Testis (tissue), 3 donors: ENCODE data around the gene ACBD3. TPM values are rescaled to one million over a fixed set of nuclear protein-coding genes. Genes with fewer than 3 reads are reported as not detected.
"Not testable (repeated sequence)": the region's sequence is repeated elsewhere in the genome, so short reads cannot be mapped to it uniquely, and the experiment has no call there.

ENCODE experiments used
- DNase-seq: peaks from one replicate; pipeline ENCODE4 v3.0.0-alpha.2; 2019
- H3K27ac ChIP-seq, 2 donors: fragments of 200-600 bp; sonication (generic); one replicate each; pipeline ENCODE4 v1.5.1; 2019
- H3K27me3 ChIP-seq: fragments of 200-600 bp; sonication (generic); one replicate; pipeline ENCODE4 v1.5.1; 2019
- H3K36me3 ChIP-seq: fragments of 200-600 bp; sonication (generic); one replicate; pipeline ENCODE4 v1.5.1; 2017; ENCODE audit warnings: low read depth; ENCODE audit errors: missing control alignments
- H3K4me1 ChIP-seq: fragments of 200-600 bp; sonication (generic); one replicate; pipeline ENCODE4 v1.5.1; 2019
- H3K4me3 ChIP-seq, 2 donors: fragments of 200-600 bp; sonication (generic); one replicate each; pipeline ENCODE4 v1.5.1; 2017 to 2019
- H3K9me3 ChIP-seq: fragments of 200-600 bp; sonication (generic); one replicate; pipeline ENCODE4 v1.5.1; 2017
- CTCF ChIP-seq, 3 experiments: fragments of 450-650 bp in 2 of 3; fragments of 200-600 bp in 1 of 3; sonication (generic) in 1 of 3; IDR thresholded peaks; one replicate each; pipeline ENCODE4 v1.5.1; 2016 to 2019; ENCODE audit warnings: antibody characterized with exemption in 3 of 3, mild to moderate bottlenecking in 2 of 3, moderate library complexity in 1 of 3
- POLR2A ChIP-seq: fragments of 450-650 bp; IDR thresholded peaks from one replicate; pipeline ENCODE4 v1.6.1; 2017; ENCODE audit warnings: antibody characterized with exemption, mild to moderate bottlenecking, moderate library complexity
- WGBS, 2 donors: methylation state at CpG; one replicate each; pipeline ENCODE4 v1.1.5; 2018; 5-methylcytosine and 5-hydroxymethylcytosine counted together
- intact Hi-C: fragments of 100-400 bp; cut with DNase I; formaldehyde crosslinking; loops from one replicate; pipeline ENCODE4 v1.15.1; 2023; ENCODE audit warnings: low total_unique reads
- polyA plus RNA-seq: library from polyadenylated mRNA; stranded (reverse); fragments of 350-450 nt; fragmentation: Illumina TruSeq; extraction: RNeasy Lipid Tissue Mini Kit (QIAGEN cat#74804); gene quantifications from one replicate; pipeline ENCODE4 v1.2.3, GENCODE V29; 2014; ENCODE audit warnings: low read depth, low replicate concordance; ENCODE audit not compliant: insufficient read depth
- total RNA-seq, 2 donors: library from RNA; depleted of rRNA; stranded (reverse); fragments of >200 nt; gene quantifications; one replicate each; pipeline ENCODE4 v1.2.3, GENCODE V29; 2016

ACBD3 gene
- total and polyA plus RNA-seq, 3 donors from 2014 or later, result 32.9 to 57.9 (median 50.6) TPM

GRCh38 chr1:226203240-226203639 lies 16.7 kb upstream of the ACBD3 start:
- DNase-seq, result no peak
- Histone ChIP-seq H3K9me3 (no peaks in the 10 kb centered on the region), H3K36me3 (no peaks in the 10 kb centered on the region), H3K27ac (no peak overlapping the region), H3K27me3 (no peaks in the 10 kb centered on the region), H3K4me3 (no peak overlapping the region), H3K4me1 (no peaks in the 10 kb centered on the region)
- WGBS, 2 donors, result 80 to 90% methylated on average over 1 of the region's 1 CpG
- no peak for TF ChIP-seq CTCF (IDR thresholded peaks at IDR 0.05)
- no peak for TF ChIP-seq POLR2A
- intact Hi-C loops, result no loop called here

GRCh38 chr1:226202666-226203065 lies 16.1 kb upstream of the ACBD3 start:
- H3K36me3 ChIP-seq, intact Hi-C loops: not testable (repeated sequence)

GRCh38 chr1:226202246-226202645 lies 15.7 kb upstream of the ACBD3 start:
- Histone ChIP-seq H3K4me1 (no peaks in the 10 kb centered on the region), H3K36me3 (no peaks in the 10 kb centered on the region), H3K27ac (no peak overlapping the region), H3K4me3 (no peak overlapping the region), H3K9me3 (no peaks in the 10 kb centered on the region), H3K27me3 (no peaks in the 10 kb centered on the region)
- DNase-seq, result no peak
- intact Hi-C loops, result no loop called here
- 93% methylated on average over 3 of the region's 3 CpGs for WGBS, 2 donors
- no peak for TF ChIP-seq CTCF (IDR thresholded peaks at IDR 0.05)
- no peak for TF ChIP-seq POLR2A

More at GRCh38 chr1:226202666-226203065, 16.1 kb upstream of the ACBD3 start:
- not testable (repeated sequence) for H3K4me3 ChIP-seq, H3K9me3 ChIP-seq, H3K27ac ChIP-seq, H3K4me1 ChIP-seq, H3K27me3 ChIP-seq, DNase-seq
- 80 to 85% methylated on average over 6 of the region's 6 CpGs for WGBS, 2 donors

GRCh38 chr1:226201029-226201593 lies 14.6 kb upstream of the ACBD3 start:
- no peaks in the 10 kb centered on the region for H3K36me3 ChIP-seq
- WGBS, 2 donors, result 70% methylated on average over 5 of the region's 5 CpGs
- intact Hi-C loops, result no loop called here
- no peak for DNase-seq
- no peak overlapping the region for H3K4me3 ChIP-seq
- no peaks in the 10 kb centered on the region for H3K27me3 ChIP-seq
- no peaks in the 10 kb centered on the region for H3K9me3 ChIP-seq
- no peaks in the 10 kb centered on the region for H3K4me1 ChIP-seq
- no peak overlapping the region for H3K27ac ChIP-seq
- no peak for TF ChIP-seq CTCF (IDR thresholded peaks at IDR 0.05)
- no peak for TF ChIP-seq POLR2A

DNA sequence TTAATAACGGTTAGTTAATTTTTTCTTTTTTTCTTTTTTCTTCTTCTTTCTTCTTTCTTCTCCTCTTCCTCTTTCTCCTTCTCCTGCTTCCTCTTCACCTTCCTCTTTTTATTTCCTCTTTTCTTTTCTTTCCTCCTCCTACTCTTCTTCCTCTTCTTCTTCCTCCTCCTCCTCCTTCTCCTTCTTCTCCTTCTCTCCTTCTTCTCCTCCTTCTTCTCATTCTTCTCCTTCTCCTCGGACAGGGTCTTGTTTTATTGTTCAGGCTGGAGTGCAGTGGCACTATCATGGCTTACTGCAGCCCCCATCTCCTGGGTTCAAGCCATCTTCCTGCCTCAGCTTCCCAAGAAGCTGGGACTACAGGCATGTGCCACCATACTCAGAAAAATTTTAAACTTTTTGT lies 13.4 kb upstream of the ACBD3 start:
- Histone ChIP-seq H3K27me3 (no peaks in the 10 kb centered on the region), H3K4me1 (no peaks in the 10 kb centered on the region), H3K9me3 (no peaks in the 10 kb centered on the region), H3K27ac (no peak overlapping the region), H3K36me3 (no peaks in the 10 kb centered on the region), H3K4me3 (no peak overlapping the region)
- TF ChIP-seq POLR2A (no peak), CTCF (IDR thresholded peaks at IDR 0.05) (no peak)
- intact Hi-C loops, result loop anchor here (10.0 kb wide), 1 partner anchor 65 kb away; no protein-coding TSS in a partner anchor
- WGBS, 2 donors, result 75 to 81% methylated on average over 2 of the region's 2 CpGs
- no peak for DNase-seq
